DMS53 treated with DMSO at 0.1 percent for 48 hours (cell line): ENCODE results near the gene YPEL2.
"Not testable (repeated sequence)": the region's sequence is repeated elsewhere in the genome, so short reads cannot be mapped to it uniquely, and the experiment has no call there.

ENCODE experiments used
- DNase-seq: peaks from one replicate; lab custom pipeline; 2025; ENCODE audit not compliant: unreplicated experiment; lab: John Stamatoyannopoulos, UW

The YPEL2 gene

GRCh38 chr17:59331129-59331928 is at the start of gene YPEL2:
Gene YPEL2, plus strand, starts transcription at chr17:59331655. Its CDS starts 21,755 bp downstream, at chr17:59353410.
- peak; percentile 44 for DNase-seq

DNA sequence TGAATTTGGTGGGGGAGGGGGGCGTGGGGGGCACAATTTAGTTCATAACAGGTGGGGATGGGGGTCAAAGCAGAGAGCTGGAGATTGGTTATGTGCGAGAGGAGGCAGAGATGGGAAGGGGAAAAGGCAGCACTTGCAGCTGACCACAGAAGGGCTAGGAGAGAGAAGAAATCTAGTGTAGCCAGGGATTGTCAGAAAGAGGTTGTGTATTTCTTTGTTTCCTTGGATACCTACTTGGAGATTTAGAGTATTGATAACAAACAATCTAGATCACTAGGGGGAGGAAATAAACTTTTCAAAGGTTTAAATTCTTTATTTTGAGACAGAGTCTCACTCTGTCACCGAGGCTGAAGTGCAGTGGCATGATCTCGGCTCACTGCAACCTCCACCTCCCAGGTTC is 47.1 kb upstream of the YPEL2 start:
- DNase-seq, result no peak

DNA sequence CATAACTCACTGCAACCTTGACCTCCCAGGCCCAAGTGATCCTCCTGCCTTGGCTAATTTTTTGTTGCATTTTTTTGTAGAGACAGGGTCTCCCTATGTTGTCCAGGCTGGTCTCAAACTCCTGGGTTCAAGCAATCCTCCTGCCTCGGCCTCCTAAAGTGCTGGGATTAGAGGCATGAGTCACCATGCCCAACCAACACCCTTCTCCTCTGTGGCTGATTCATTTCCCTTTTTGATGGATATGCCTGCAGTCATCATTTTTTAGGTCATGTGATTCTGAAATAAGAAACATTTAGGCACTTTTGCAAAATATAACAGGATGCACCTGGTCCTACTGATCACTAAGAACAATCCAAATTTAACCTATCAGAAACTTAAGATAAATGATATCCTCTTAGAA is 44.0 kb upstream of the YPEL2 start:
- no peak for DNase-seq

DNA sequence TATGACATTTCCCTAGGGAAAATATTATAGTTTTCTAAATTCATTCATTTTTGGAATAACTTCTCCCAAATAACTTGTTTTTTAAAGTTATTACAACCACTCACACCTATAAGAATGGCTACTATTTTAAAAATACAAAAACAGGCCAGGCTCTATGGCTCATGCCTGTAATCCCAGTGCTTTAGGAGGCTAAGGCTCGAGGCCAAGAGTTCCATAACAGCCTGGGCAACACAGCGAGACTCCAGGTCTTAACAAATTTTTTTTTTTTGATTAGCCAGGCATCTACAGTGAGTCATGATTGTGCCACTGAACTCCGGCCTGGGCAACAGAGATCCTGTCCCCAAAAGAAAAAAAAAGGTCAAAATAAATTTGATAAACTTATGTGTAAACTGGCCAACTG is 43.6 kb upstream of the YPEL2 start:
- DNase-seq, result no peak

DNA sequence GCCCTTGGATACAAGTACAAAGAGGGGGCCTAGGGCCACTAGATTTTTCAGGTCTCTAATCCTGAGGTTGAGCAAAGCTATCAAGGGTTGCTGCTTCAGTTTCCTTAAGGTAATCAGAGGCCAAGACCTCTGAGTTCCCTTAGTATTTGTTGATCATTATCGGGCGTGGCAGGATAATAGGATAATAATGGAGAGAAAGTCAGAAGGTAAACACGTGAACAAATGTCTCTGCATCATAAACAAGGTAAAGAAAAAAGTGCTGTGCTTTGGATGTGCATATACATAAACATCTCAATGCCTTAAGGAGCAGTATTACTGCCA is 41.5 kb upstream of the YPEL2 start:
- DNase-seq, result no peak

DNA sequence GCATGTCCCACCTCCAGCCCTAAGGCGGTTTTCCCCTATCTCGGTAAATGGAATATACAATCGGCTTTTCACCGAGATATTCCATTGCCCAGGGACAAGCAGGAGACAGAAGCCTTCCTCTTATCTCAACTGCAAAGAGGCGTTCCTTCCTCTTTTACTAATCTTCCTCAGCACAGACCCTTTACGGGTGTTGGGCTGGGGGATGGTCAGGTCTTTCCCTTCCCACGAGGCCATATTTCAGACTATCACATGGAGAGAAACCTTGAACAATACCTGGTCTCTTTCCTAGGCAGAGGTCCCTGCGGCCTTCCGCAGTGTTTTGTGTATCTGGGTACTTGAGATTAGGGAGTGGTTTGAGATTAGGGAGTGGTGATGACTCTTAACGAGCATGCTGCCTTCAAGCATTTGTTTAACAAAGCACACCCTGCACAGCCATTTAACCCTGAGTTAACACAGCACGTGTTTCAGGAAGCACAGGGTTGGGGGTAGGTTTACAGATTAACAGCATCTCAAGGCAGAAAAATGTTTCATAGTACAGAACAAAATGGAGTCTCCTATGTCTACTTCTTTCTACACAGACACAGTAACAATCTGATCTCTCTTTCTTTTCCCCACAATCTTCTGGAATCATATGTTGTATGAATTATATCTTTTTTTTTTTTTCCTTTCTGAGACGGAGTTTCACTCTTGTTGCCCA is 41.0 kb upstream of the YPEL2 start:
- DNase-seq, result not testable (repeated sequence)

DNA sequence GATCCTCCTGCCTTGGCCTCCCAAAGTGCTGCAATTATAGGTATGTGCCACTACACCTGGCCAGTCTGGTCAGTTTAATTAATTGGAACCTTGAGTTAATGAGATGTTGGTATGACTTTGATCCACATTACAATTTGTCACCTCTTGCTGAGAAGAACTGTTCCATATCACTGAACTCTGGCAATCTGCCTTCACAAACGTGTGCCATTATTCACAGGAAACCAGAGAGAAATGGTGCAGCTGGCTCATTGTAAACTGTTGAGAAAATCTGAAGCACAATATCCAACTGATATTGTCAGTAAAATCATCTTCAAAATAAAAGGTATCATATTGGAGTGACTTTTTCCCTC is 39.3 kb upstream of the YPEL2 start:
- DNase-seq, result no peak

DNA sequence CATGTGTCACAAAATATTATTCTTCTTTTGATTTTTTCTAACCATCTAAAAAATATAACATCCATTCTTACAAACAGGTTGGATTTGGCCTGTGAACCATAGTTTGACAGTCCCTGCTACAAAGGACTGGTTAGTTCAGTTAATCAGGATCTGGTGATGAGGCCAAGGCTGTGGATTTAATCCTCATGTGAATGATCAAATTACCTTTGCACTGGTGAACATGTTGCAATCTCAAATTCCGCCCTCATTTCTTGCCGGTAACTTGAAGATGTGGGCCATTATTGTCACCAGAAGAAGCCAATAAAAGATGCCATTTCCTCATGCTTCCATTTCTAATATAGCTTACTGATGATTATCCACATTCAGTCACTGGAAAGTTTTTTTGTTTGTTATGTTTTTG is 35.3 kb upstream of the YPEL2 start:
- DNase-seq, result no peak

DNA sequence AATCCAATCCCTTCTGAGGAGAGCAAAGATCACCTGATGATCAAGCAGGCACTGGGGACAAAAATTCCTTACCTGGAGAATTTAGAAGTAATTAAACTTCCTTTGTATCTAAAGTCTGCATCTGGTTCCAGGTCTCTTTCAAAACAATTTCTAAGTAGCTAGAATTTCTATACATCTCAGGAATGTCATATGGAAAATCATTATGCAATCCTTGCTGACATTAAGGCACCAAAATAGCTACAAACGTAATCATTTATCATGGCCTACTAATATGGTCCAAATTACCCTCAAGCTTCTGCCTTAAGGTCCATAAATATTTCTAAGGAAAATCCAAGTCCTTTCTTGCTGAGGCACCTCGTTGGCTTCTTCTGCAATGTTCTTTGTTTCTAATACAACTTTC is 32.9 kb upstream of the YPEL2 start:
- DNase-seq, result no peak

DNA sequence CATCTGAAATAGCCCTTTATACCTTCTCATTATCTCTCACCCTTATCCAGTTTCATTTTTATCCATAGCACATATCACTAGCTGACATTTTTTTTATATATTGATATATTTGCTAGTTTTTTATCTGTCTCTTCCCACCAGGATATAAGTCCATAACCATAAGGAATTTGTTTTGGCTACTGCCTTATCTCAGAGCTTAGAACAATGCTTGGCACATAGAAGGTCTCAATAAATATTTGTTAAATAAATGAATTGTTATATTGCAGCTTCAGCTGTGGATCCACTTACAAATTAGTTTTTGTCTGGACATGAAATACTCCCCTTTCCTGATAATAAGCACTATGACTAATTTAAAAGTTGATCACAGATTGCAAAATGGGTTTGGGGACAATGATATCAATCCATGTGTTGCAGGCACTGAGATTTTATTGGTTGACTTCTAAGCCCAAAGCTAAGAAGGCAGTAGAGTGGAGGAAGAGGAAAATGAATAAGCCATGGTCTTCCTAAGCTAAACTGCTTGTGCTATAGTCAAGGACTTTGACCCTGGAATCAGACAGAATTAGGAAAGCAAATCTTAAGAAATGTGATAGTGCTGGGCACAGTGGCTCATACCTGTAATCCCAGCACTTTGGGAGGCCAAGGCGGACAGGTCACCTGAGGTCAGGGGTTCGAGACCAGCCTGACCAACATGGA is 31.9 kb upstream of the YPEL2 start:
- no peak for DNase-seq

DNA sequence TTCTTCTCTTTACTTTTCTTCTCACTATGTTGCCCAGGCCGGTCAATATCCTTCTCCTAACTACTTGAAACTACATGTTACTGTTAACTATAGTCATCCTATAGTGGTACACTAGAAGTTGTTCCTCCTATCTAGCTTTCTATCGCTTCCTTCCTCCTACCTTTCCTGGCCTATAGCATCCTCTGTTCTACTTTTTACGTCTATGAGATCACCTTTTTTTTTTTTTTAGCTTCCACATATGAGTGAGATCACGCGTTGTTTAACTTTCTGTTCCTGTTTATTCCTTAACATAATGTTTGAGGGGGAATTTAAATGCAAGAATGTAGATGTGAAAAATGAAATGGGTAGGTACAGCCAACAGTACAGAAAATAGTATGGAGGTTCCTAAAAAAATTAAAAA is 30.5 kb upstream of the YPEL2 start:
- no peak for DNase-seq

DNA sequence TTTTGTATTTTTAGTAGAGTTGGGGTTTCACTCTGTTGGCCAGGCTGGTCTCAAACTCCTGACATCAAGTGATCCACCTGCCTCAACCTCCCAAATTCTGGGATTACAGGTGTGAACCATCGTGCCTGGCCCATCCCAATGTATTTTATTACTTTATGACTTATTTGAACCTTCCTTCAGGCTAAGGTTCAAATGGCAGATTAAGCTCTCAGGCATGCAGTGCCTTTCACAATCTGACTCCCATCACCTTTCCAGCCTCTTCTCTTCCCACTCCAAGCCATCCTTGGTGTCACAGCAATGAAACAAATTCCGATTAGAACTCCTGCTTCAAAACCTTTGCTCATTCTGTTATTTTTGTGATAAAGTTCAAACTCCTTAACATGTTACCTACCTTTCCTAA is 26.6 kb upstream of the YPEL2 start:
- no peak for DNase-seq

DNA sequence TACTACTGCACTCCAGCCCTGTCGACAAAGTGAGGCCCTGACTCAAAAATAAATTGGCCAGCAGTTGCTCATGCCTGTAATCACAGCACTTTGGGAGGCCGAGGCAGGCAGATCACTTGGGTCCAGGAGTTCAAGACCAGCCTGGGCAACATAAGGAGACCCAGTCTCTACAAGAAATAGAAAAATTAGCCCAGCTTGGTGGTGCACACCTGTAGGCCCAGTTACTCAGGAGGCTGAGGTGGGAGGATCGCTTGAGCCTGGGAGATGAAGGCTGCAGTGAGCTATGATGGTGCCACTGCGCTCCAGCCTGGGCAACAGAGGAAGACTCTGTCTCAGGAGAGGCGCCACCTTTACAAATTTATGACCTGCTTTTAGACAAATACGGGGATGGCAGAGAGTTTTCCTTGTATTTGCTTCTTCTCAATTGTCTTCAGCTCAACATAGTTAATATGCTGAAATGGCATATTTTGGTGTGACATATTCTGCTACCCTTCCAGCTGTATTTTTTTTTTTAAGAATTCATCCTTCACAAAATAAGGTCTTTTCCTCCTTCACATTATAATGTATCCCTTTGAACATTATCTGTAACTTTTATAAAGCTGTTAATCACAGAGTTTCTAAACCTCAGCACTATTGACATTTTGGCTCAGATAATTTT is 21.1 kb upstream of the YPEL2 start:
- no peak for DNase-seq

DNA sequence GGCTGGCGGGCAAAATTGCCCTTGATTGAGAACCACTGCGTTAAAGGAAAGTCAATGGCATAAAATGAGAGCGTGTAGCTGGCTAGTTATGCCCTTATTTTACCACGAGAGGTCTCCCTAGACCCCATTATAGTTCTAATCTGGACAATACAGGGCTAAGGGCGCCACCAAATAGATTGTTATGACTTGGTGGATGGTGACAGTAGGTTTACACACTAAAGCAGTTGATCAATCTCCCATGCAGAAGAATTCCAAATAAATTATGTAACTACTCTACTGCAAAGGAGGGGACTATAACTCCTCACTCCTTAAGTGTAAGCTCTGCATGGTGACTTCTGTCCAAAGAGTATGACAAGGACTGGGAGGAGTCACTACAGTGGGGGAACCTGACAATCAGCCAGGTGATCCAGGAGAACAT is 20.4 kb upstream of the YPEL2 start:
- DNase-seq, result peak; percentile 49

DNA sequence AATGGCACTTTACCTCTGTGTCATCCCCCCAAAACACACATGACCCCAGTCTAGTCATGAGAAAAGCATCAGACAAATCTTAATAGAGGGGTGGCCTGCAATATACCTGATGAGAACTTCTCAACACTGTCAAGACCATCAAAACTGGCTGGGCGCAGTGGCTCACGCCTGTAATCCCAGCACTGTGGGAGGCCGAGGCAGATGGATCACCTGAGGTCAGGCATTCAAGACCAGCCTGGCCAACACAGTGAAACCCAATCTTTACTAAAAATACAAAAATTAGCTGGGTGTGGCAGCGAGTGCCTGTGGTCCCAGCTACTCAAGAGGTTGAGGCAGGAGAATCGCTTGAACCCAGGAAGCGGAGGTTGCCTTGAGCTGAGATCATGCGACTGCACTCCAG is 19.9 kb upstream of the YPEL2 start:
- DNase-seq, result not testable (repeated sequence)

DNA sequence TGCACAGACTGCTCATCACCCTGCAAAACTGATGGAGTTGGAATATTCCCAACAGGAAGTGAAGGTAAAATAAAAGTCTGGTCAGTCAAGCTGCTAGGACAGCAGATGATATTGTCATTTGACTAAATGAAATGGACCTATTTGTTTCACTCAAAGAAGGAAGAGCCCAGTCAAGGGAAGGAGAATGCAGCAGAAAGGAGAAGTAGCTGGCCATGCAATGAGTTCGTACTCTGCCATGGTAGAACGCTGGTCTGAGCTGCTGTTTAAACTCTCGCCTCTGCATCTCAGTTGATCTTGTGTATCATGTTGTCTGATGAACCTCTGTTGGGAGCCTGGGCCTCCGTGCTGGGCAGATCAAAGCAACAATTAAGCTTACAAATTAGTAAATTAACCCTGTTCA is 15.6 kb upstream of the YPEL2 start:
- no peak for DNase-seq

DNA sequence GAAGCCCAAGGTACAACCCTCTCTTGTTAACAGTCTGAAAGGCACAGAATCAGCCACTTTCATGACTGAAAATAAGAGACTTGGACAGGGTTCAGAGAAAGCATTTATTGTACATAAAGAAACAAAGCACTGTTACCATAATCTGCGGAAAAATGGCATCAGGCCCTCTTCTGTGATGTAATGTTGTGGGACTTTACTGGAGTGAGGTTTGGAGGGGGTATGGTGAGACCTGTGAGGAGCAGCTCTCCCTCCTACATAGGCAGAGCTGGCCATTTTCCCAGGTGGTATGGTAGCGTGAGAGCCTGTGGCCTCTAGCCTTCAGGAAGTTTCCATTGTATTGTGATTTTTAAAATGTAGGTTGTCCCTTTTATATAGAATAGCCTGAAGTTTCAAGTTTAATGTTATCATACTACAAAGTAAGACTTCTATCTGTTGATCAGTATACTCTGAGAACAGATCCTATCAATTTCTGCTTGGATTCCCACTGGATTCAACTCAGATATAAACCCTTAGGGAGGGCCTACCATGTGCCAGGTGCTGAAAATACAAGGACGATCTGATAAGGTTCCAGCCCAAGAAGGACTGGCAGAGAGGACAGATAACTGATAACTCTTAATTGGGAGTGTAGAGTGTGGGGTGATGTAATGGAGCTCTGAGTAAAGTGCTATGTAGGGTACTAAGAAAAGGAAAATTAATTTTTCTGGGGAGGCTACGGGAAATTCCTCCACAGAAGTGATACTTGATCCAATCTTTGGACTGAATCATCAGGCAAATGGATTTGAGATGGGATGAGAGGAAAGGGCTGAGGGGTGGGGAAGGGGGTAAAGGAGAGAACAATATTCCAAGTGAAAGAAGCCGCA is 4.1 kb upstream of the YPEL2 start:
- no peak for DNase-seq

DNA sequence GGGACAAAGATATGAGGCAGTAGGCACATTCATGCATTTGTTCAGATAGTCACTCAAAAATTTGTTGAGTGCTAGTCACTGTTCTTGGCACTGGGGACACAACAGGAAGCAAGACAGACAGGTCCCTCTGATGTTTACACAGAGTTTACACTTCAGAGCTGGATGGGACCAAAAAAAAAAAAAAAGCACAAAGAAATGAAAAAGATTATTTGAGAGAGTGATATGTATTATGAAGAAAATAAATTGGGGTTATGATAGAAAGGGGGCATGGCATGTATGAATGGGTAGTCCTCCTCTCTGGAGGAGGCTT is 3.5 kb upstream of the YPEL2 start:
- DNase-seq, result no peak

GRCh38 chr17:59328601-59329000 is 2.9 kb upstream of the YPEL2 start:
- DNase-seq, result no peak

DNA sequence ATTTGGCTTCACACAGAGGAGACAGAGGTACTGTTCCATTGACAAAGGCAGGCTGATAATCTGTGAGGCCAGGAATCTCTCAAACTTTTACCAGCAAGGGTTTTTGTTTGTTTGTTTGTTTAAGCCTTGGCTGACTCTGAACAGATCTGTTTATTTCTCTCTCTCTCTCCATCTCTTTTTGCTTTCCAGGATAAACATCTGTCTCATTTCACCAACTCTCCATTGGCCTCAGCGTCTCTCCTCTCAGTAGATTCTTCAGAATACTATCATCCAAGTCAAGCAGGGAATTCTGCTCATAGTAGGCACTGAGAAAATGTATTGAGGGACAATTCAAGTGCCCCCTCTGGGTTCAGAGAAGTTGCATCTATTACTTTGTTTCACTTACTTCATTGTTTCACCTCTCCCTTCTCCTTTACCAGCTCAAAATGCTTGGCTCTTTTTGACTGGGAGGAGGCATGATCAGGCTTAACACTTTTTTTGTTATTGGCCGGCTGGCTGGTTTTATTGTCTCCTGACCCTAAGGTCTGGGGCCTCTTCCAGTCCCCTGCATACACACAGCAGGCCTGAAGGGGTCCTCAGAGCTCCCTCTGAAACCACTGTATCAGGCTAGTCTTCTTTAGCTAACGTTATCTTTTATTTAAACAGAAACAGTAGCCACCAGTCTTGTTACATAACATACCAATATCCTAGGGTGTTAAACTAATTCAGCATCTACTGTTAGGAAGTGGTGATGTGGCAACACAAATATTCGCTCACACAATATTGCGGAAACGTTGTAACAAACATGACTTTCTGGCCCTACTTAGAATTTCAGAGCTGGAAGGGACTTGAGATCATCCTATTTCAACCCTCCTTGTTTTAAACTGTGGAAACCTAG is 2.0 kb upstream of the YPEL2 start:
- DNase-seq, result peak; percentile 72
